Fibroblast of skin of left quadriceps (primary cell): ENCODE results near the gene PFKFB2.

Experiments
- DNase-seq, 2 experiments: peaks; one replicate each; pipeline ENCODE4 v3.0.0-alpha.2; 2013; ENCODE audit warnings: low read depth in 2 of 2

The PFKFB2 gene

DNA sequence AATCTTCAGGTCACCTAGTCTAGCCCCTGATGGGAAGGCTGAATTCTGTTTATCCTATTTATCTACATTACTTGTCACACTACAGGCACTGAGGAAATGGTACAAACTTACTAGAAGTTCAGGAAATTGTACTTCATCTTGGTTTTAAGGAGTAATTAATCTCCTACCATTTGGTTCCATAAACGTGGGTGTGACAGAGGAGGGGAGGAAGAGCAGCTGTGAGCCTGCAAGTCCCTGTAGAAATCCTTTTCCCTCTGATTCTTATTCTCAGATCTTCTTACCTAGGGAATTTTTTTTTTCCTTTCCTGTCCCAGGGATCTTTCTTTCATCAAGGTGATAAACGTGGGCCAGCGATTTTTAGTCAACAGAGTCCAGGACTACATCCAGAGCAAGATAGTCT is 14.1 kb downstream of the PFKFB2 start:
- DNase-seq = no peak

- no peak for DNase-seq
Observed at GRCh38 chr1:207067665-207068064, 14.6 kb downstream of the PFKFB2 start.

- DNase-seq = no peak
Observed at GRCh38 chr1:207069061-207069460, 16.0 kb downstream of the PFKFB2 start.

DNA sequence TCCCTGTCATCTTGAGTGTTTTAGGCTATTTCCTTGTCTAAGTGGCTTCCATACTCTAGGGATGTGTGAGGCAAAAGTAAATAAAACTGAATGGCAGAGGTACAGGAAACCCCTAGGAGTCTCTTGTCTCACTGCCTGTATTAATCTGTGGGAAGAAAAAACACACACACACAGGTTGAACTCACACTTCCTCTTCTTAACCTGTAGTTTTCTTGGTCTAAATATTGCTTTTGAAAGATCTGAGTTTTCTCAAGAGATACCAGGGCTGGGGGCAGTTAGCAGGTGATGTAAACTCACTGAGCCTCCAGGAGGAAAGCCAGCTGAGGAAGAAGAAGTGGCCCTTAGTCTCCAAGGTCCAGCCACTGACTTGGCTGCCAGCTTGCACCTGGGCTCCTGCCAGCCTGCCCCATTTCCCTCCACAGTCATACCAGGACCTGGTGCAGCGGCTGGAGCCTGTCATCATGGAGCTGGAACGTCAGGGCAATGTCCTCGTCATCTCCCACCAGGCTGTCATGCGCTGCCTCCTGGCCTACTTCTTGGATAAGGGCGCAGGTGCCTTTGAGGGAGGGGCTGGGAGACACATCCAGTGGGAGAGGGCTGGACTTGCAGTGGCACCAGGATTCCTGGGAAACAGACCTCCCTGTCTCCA is 16.9 kb downstream of the PFKFB2 start:
- DNase-seq = no peak

- DNase-seq = no peak
Observed at GRCh38 chr1:207070811-207071210, 17.7 kb downstream of the PFKFB2 start.

- no peak for DNase-seq
Observed at GRCh38 chr1:207071426-207071825, 18.4 kb downstream of the PFKFB2 start.

GRCh38 chr1:207072233-207072632 is 19.2 kb downstream of the PFKFB2 start:
- DNase-seq = no peak

DNA sequence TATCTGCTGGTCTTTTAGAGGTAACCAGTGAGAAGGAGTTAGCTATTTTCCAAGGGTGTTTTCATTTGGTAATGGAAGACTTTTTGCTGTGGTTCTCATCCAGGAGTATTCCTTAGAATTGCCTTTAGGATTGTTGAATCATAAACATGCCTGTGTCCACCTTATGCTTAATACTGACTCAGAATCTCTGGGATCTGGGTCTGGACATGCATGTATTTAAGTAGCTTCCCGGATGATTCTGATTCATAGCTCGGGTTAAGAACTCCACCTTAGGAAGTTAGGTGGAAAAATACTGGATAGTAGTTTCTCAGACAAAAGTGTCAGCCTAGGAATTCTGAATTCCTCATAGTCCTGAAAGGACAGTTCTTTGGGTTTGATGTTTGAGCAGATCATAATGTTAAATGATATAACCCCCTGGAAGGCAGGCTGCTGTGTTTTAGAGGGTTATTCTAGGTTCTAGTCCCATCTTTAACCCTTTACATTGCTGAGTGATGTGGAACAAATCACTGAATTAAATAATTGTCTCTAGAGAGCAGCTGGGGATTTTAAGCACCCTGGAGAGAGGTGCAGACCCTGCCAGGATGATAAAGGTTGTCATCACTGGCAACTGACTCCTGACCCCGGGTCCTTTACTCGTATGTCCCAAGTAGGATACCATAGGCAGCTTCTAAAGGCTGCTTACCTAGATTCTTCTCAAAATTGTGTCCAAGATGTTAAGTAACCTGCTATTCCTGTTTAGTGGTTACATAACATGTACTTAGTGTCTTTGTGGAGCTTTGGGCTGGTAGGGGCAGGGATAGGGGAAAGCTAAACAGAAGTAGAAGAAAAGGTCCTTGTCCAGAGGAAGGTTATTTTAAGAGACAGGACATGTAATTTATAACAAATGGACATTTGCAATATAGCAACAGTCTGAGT is 21.1 kb downstream of the PFKFB2 start:
- no peak for DNase-seq

- no peak for DNase-seq
Observed at GRCh38 chr1:207076181-207076955, 23.3 kb downstream of the PFKFB2 start.

- no peak for DNase-seq
Observed at GRCh38 chr1:207077012-207077411, 23.9 kb downstream of the PFKFB2 start.

DNA sequence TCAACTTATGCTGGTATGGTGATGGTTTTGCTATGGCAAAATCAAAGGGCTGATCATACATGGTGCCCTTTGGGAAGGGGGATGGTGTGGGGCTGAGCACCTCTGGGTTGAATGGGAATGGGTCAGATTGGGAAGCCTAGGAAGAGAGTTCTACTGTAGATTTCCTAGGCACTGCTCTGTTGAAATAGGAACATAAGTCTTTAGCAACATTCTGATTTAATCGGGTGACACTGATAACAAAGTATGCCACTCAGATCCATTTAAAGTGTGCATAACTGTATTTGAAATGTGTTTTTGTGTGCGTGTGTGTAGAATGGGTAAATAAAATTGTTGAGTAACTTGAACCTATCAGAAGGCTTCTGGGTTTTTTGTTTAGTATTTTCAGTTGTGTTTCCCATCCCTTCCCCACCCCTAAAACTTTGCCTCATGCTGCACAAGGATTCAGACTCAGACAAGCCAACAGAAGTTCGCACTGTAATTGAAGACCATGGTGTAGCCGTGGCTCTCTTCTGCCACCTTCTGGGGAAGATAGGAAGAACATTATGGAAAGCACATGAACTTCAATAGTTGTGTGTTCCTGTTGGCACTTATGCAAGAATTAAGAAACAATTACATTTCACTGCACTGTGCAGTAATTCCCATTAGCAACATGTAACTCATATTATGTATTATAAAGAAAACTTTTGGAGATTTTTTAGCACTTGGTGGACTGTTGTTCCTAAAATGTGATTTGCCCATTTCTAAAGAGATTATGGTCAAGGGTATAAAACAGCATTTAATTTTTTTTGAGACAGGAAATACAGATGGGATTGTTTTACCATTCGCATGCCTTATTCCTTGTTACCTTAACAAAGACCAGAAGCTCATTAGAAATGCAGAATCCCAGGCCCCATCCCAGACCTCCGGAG is 24.6 kb downstream of the PFKFB2 start:
- peak; percentile 50 to 59 for DNase-seq

- DNase-seq = no peak
Observed at GRCh38 chr1:207078578-207079132, 25.6 kb downstream of the PFKFB2 start.

DNA sequence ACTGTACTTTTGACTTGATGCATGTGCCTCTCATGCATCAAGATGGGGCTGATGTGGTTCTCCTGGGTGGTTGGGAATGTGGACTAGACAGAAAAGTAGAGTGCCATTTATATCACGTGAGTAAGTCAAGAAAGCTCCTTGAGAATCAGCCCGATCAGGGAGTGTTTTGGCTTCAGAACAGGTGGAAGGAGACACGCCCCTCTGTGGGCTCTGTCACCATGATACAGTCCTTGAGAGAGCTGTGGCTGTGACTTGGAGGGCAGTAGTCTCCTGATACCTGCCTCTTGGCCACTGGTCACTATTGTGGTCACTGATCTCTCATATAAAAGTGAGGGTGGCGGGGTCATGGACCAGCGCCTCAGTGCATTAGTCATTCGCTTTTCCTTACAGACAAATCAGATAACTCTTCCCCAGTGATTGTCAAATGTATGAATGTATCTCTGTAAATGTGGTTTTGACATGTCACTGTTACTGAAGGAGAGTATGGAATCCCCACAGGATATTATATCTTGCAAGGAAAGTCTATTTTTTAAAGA is 26.7 kb downstream of the PFKFB2 start:
- no peak for DNase-seq

DNA sequence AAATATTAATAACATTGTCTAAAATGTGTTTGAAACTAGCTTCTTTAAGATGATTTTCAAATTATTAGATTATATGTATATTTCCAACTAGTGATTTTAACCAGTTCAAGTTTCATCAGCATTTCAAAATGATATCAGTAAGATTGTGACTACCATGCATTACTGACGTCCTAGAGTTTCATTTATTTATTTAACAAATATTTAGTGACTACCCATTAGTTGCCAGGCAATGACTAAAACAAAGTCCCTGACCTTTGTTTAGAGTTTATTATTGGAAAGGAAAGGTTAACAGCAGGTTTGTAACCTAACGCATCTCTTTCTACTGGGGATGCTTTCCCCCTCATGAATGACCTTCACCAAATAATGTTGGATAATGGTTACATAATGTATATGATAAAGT is 28.0 kb downstream of the PFKFB2 start:
- no peak for DNase-seq

GRCh38 chr1:207081806-207082205 is 28.7 kb downstream of the PFKFB2 start:
- no peak for DNase-seq

DNA sequence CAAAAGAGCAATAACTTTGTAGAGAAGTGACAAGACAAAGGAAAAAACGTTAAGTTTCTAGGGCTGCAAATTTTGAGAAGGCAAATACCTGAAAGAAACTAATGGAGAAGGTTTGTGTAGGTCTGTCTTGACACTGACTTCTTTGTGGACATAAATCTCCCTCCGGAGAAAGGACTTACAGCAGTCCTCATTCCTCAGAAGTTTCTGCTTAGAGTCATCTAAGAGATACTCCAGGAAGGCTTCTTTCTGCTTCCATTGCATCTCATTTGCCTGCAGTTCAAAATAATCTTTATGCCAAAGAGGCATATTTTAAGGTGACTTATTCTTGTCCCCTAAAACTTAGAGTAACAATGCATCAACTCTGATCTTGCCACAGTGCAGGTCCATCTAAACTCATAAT is 31.2 kb downstream of the PFKFB2 start:
- no peak for DNase-seq

- peak; percentile 10 to 20 for DNase-seq
Observed at GRCh38 chr1:207084701-207085180, 31.7 kb downstream of the PFKFB2 start.

DNA sequence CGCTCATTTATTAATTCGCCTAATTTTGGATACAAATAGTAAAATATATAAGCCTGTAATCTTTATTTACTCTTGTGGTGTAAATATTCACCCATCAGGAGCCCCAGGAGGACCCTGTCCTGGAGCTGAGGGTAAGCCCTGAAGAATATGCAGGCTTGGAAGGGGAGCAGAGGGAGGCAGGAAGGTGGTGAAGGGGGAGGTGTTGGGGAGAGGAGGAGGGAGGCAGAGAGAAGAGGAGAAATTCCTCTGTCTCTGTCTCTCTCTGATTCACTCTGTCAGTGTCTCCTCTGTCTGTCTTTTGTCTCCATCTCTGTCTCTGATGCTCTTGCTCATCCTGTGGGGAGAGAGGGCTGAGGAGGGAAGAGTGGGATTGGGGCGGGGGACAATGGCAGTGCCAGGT is 32.8 kb downstream of the PFKFB2 start:
- DNase-seq = no peak

GRCh38 chr1:207088161-207088560 is 35.1 kb downstream of the PFKFB2 start:
- DNase-seq = no peak
